ENCODE measurements around the gene NAPSA.

Gene NAPSA

DNA sequence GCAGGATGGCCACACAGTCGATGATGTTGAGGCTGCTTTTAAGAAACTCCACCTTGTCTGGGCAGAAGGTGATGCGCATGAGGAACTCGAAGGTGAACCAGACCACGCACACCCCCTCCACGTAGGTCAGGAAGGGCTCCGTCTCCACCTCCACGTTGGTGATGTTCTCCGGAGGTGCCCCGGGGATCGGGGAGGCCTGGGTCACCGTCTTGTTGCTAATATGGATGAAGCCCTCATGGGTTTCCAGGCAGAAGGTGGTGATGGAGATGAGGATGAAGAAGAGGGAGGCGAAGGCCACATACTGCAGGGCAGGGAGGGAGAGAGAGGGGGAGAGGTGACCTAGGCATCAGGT, 41.7 kb downstream of the NAPSA start:
- Histone ChIP-seq H3K4me3 (ENCODE audit: low read length) (no peak overlapping the region), H3K4me1 (ENCODE audit: control insufficient read depth, insufficient read depth, low read length) (no peaks in the 10 kb centered on the region), H3K36me3 (ENCODE audit: control insufficient read depth, insufficient read depth, low read length) (no peaks in the 10 kb centered on the region; the same call in 1 of the 2 replicates), H3K27ac (ENCODE audit: low read length) (no peak overlapping the region), H3K27me3 (ENCODE audit: control insufficient read depth, insufficient read depth, low read length) (no peaks in the 10 kb centered on the region), H3K9me3 (ENCODE audit: control insufficient read depth, insufficient read depth, low read length) (peaks cover 4% of the 10 kb centered on the region)
- DNase-seq (ENCODE audit: low read depth, low spot score): no peak
- no CpG with 5 or more reads among the region's 12 CpGs for WGBS (ENCODE audit: insufficient coverage, insufficient read length)

DNA sequence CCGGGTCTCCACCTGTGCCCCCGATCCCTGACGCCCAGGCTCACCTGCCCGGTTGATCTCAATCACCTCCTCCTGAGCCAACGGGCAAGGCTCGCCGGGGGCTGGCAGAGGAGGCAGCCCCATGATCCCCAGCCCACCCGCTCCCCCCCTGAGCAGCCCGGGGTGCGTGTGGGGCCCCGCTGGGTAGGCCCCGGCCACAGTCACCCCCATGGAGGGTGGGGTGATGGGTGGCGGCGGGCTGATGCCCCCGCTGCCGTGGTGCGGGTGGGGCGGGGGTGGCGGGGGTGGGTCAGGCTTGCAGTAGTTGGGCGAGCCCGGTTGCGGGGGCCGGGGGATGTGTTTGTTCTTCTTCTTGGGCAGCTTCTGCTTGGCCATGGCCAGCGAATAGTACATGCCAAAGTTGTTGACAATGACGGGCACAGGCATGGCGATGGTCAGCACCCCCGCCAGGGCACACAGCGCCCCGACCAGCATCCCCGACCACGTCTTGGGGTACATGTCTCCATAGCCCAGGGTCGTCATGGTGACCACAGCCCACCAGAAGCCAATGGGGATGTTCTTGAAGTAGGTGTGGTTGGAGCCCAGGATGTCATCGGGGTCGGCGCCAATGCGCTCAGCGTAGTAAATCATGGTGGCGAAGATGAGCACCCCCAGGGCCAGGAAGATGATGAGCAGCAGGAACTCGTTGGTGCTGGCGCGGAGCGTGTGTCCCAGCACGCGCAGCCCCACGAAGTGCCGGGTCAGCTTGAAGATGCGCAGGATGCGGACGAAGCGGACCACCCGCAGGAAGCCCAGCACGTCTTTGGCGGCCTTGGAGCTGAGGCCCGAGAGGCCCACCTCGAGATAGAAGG, 42.3 kb downstream of the NAPSA start:
- DNase-seq (ENCODE audit: low read depth, low spot score): no peak
- Histone ChIP-seq H3K9me3 (ENCODE audit: control insufficient read depth, insufficient read depth, low read length) (peaks cover 4% of the 10 kb centered on the region), H3K4me3 (ENCODE audit: low read length) (no peak overlapping the region), H3K4me1 (ENCODE audit: control insufficient read depth, insufficient read depth, low read length) (no peaks in the 10 kb centered on the region), H3K27ac (ENCODE audit: low read length) (no peak overlapping the region), H3K36me3 (ENCODE audit: control insufficient read depth, insufficient read depth, low read length) (no peaks in the 10 kb centered on the region; the same call in 1 of the 2 replicates), H3K27me3 (ENCODE audit: control insufficient read depth, insufficient read depth, low read length) (no peaks in the 10 kb centered on the region)
- no CpG with 5 or more reads among the region's 55 CpGs for WGBS (ENCODE audit: insufficient coverage, insufficient read length)

DNA sequence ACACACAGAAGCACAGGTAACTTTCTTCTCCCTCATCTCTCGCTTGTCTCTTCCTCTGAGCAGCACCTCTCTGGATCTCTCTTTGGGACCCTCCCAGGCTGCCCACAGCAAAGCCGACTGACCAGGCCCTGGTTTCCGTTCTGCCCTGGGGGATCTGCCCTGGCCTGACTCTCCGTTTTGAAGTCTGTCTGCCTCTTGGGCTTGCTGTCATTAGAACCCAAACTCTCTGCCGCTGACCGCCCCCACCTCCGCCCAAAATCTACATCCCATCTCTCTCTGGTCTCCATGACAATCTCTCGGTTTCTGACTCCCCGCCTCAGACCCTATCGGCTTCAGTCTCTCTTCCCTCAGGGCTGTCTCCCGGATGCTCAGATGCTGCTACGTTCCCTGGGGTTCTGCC, 43.2 kb downstream of the NAPSA start:
- Histone ChIP-seq H3K4me1 (ENCODE audit: control insufficient read depth, insufficient read depth, low read length) (no peaks in the 10 kb centered on the region), H3K9me3 (ENCODE audit: control insufficient read depth, insufficient read depth, low read length) (peaks cover 4% of the 10 kb centered on the region), H3K27me3 (ENCODE audit: control insufficient read depth, insufficient read depth, low read length) (no peaks in the 10 kb centered on the region), H3K27ac (ENCODE audit: low read length) (no peak overlapping the region), H3K4me3 (ENCODE audit: low read length) (no peak overlapping the region), H3K36me3 (ENCODE audit: control insufficient read depth, insufficient read depth, low read length) (no peaks in the 10 kb centered on the region; the same call in 1 of the 2 replicates)
- no CpG with 5 or more reads among the region's 12 CpGs for WGBS (ENCODE audit: insufficient coverage, insufficient read length)
- DNase-seq (ENCODE audit: low read depth, low spot score): no peak

DNA sequence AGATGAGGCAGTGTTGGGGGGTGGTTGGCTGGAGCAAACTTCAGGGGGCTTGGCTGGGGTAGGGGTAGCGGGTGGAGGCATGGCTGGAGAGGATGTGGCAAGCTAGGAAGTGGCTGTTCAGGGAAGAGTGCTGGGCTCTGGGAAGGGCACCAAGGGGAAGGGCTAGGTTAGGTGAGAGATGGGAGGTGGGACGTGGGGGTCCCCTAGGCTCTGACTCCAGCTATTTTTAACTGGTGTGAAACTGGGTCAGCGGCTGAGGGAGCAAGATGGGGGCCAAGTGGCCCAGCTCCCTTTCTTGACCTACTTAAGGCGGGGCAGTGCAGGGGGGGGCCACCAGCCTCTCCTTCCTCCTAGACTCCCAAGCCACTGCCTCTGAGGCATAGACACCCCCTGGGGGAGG, 43.6 kb downstream of the NAPSA start:
- DNase-seq (ENCODE audit: low read depth, low spot score): no peak
- no peak overlapping the region for H3K27ac ChIP-seq (ENCODE audit: low read length)
- H3K4me1 ChIP-seq (ENCODE audit: control insufficient read depth, insufficient read depth, low read length): no peaks in the 10 kb centered on the region
- peaks cover 2% of the 10 kb centered on the region for H3K9me3 ChIP-seq (ENCODE audit: control insufficient read depth, insufficient read depth, low read length)
- H3K36me3 ChIP-seq (ENCODE audit: control insufficient read depth, insufficient read depth, low read length): no peaks in the 10 kb centered on the region; the same call in 1 of the 2 replicates
- no peaks in the 10 kb centered on the region for H3K27me3 ChIP-seq (ENCODE audit: control insufficient read depth, insufficient read depth, low read length)
- no peak overlapping the region for H3K4me3 ChIP-seq (ENCODE audit: low read length)
- no CpG with 5 or more reads among the region's 4 CpGs for WGBS (ENCODE audit: insufficient coverage, insufficient read length)

- no peaks in the 10 kb centered on the region; the same call in 1 of the 2 replicates for H3K36me3 ChIP-seq (ENCODE audit: control insufficient read depth, insufficient read depth, low read length)
- no peak overlapping the region for H3K4me3 ChIP-seq (ENCODE audit: low read length)
- H3K27ac ChIP-seq (ENCODE audit: low read length): no peak overlapping the region
- no peaks in the 10 kb centered on the region for H3K27me3 ChIP-seq (ENCODE audit: control insufficient read depth, insufficient read depth, low read length)
- no CpG with 5 or more reads among the region's 20 CpGs for WGBS (ENCODE audit: insufficient coverage, insufficient read length)
- no peak for DNase-seq (ENCODE audit: low read depth, low spot score)
- H3K4me1 ChIP-seq (ENCODE audit: control insufficient read depth, insufficient read depth, low read length): no peaks in the 10 kb centered on the region
- peaks cover 2% of the 10 kb centered on the region for H3K9me3 ChIP-seq (ENCODE audit: control insufficient read depth, insufficient read depth, low read length)
These were observed 44.8 kb downstream of the NAPSA start for GRCh38 chr19:50320596-50320995.

- H3K27me3 ChIP-seq (ENCODE audit: control insufficient read depth, insufficient read depth, low read length): no peaks in the 10 kb centered on the region
- no peak for DNase-seq (ENCODE audit: low read depth, low spot score)
- H3K27ac ChIP-seq (ENCODE audit: low read length): no peak overlapping the region
- no peaks in the 10 kb centered on the region for H3K4me1 ChIP-seq (ENCODE audit: control insufficient read depth, insufficient read depth, low read length)
- no CpG with 5 or more reads among the region's 12 CpGs for WGBS (ENCODE audit: insufficient coverage, insufficient read length)
- no peak overlapping the region for H3K4me3 ChIP-seq (ENCODE audit: low read length)
- no peaks in the 10 kb centered on the region; the same call in 1 of the 2 replicates for H3K36me3 ChIP-seq (ENCODE audit: control insufficient read depth, insufficient read depth, low read length)
- H3K9me3 ChIP-seq (ENCODE audit: control insufficient read depth, insufficient read depth, low read length): peaks cover 2% of the 10 kb centered on the region
These were observed 45.4 kb downstream of the NAPSA start for GRCh38 chr19:50320051-50320450.

DNA sequence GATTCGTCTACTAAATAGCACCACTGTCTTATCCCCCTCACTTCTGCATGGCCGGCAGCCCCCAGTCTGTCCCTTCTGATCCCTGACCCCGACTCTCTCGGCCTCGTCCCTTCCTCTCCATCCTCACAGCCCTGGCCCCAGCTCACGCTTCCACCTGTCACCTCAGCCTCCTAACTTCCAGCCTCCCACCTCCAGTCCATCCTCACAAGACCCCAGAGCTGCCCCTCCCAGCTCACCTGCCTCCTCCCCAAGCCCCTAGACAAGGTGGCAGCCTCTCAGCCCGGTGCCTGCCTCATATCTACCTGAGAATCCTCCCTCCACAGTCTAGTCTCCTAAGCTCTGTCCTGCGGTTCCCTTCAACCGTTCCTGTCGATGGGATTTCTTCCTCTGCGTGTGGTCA, 46.3 kb downstream of the NAPSA start:
- H3K27me3 ChIP-seq (ENCODE audit: control insufficient read depth, insufficient read depth, low read length): no peaks in the 10 kb centered on the region
- H3K4me3 ChIP-seq (ENCODE audit: low read length): no peak overlapping the region
- WGBS (ENCODE audit: insufficient coverage, insufficient read length): no CpG with 5 or more reads among the region's 11 CpGs
- DNase-seq (ENCODE audit: low read depth, low spot score): no peak
- peaks cover 2% of the 10 kb centered on the region for H3K9me3 ChIP-seq (ENCODE audit: control insufficient read depth, insufficient read depth, low read length)
- no peak overlapping the region for H3K27ac ChIP-seq (ENCODE audit: low read length)
- no peaks in the 10 kb centered on the region for H3K4me1 ChIP-seq (ENCODE audit: control insufficient read depth, insufficient read depth, low read length)
- H3K36me3 ChIP-seq (ENCODE audit: control insufficient read depth, insufficient read depth, low read length): no peaks in the 10 kb centered on the region; the same call in 1 of the 2 replicates

DNA sequence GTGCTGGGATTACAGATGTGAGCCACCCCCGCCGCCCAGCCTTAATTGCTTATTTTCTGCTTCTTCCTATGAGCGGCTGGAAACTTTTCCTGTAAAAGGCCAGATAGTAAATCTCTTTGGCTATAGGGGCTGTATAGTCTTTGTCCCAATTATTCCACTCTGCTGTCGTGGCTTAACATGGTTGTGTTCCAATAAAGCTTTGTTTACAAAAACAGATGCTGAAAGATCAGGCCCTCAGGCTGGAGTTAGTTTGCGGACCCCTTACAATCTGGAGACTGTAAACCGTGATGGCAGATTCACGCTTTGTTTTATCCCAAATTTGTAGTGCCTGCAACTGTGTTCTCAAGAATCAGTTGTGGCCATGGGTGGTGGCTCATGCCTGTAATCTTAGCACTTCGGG, 47.0 kb downstream of the NAPSA start:
- WGBS (ENCODE audit: insufficient coverage, insufficient read length): no CpG with 5 or more reads among the region's 8 CpGs
- H3K4me1 ChIP-seq (ENCODE audit: control insufficient read depth, insufficient read depth, low read length): no peaks in the 10 kb centered on the region
- no peaks in the 10 kb centered on the region for H3K27me3 ChIP-seq (ENCODE audit: control insufficient read depth, insufficient read depth, low read length)
- H3K4me3 ChIP-seq (ENCODE audit: low read length): no peak overlapping the region
- H3K27ac ChIP-seq (ENCODE audit: low read length): no peak overlapping the region
- DNase-seq (ENCODE audit: low read depth, low spot score): no peak
- no peaks in the 10 kb centered on the region; the same call in 1 of the 2 replicates for H3K36me3 ChIP-seq (ENCODE audit: control insufficient read depth, insufficient read depth, low read length)
- H3K9me3 ChIP-seq (ENCODE audit: control insufficient read depth, insufficient read depth, low read length): peaks cover 2% of the 10 kb centered on the region

DNA sequence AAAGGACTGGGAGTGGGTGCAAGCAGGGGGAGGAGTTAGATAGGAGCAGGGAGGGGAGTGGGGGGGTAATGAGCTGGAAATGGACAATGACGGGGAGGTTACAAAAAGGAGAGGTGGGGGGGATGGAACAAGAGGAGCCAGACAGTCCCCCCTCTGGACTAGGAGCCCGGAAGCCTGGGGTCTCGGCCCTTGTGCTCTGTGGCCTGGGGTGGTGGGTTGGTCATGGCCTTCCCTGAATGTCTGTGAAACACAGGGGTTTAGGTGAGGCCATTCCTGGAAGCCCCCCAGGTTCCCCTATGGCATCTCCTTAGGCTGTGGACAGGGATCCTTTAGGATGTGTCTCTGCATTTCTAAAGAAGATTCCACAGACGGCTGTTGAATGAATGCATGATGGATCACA, 48.3 kb downstream of the NAPSA start:
- Histone ChIP-seq H3K4me1 (ENCODE audit: control insufficient read depth, insufficient read depth, low read length) (no peaks in the 10 kb centered on the region), H3K4me3 (ENCODE audit: low read length) (no peak overlapping the region), H3K36me3 (ENCODE audit: control insufficient read depth, insufficient read depth, low read length) (no peaks in the 10 kb centered on the region), H3K27me3 (ENCODE audit: control insufficient read depth, insufficient read depth, low read length) (no peaks in the 10 kb centered on the region), H3K27ac (ENCODE audit: low read length) (no peak overlapping the region), H3K9me3 (ENCODE audit: control insufficient read depth, insufficient read depth, low read length) (peaks cover 2% of the 10 kb centered on the region; the same call in 1 of the 2 replicates)
- WGBS (ENCODE audit: insufficient coverage, insufficient read length): no CpG with 5 or more reads among the region's 4 CpGs
- DNase-seq (ENCODE audit: low read depth, low spot score): no peak

- H3K27ac ChIP-seq (ENCODE audit: low read length): no peak overlapping the region
- H3K27me3 ChIP-seq (ENCODE audit: control insufficient read depth, insufficient read depth, low read length): no peaks in the 10 kb centered on the region
- no peak for DNase-seq (ENCODE audit: low read depth, low spot score)
- H3K4me1 ChIP-seq (ENCODE audit: control insufficient read depth, insufficient read depth, low read length): no peaks in the 10 kb centered on the region
- H3K9me3 ChIP-seq (ENCODE audit: control insufficient read depth, insufficient read depth, low read length): peaks cover 2% of the 10 kb centered on the region; the same call in 1 of the 2 replicates
- no peaks in the 10 kb centered on the region for H3K36me3 ChIP-seq (ENCODE audit: control insufficient read depth, insufficient read depth, low read length)
- H3K4me3 ChIP-seq (ENCODE audit: low read length): peak overlapping the region; percentile 13; the same call in 1 of the 2 replicates
- no CpG with 5 or more reads among the region's 18 CpGs for WGBS (ENCODE audit: insufficient coverage, insufficient read length)
These were observed 49.5 kb downstream of the NAPSA start for GRCh38 chr19:50315773-50316448.
